Islet precursor cell (in vitro differentiated cells): Measurements from ENCODE around the gene PRIM2.
"Not testable (repeated sequence)": the region's sequence is repeated elsewhere in the genome, so short reads cannot be mapped to it uniquely, and the experiment has no call there.

Source experiments
- DNase-seq: peaks from one replicate; pipeline ENCODE4 v3.0.0-alpha.2; 2018

PRIM2 gene

DNA sequence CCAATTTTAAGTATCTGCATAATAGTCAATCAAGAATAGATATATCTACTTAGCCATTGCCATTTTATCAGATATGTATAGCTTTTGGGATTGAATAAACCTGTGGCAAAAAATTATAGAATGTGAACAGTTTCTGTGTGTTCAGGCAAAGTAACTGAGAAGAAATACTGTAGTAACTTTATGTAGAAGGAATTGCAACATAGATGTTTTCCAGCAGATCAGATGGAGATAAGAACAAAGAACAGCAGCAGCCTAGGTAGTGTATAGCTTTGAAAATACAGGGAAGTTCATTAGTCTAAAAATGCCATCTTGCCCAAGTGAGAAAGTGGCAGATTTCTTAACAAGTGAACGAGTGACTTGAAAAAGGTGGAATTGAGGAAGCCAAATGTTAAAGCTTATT lies 197.7 kb downstream of the PRIM2 start:
- not testable (repeated sequence) for DNase-seq

GRCh38 chr6:57515845-57516244 lies 198.4 kb downstream of the PRIM2 start:
- not testable (repeated sequence) for DNase-seq

DNA sequence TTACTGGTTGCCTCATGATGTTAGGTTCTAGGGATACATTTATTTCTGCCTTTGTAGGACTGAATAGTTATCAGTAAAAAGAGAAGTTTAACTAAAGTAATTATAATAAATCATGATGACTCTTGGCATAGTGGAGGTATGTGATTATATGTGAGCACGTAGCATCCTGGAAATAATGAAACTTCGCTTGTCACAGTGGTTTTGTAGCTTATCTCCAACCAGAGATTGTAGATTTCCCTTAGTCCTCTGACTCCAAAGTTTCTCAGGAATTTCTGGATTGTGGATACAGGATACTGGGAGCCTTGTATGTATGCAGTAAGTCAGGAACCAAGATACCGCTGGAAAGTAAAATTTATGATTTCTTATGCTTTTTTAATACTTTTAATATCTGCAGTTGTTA lies 199.3 kb downstream of the PRIM2 start:
- DNase-seq: not testable (repeated sequence)

DNA sequence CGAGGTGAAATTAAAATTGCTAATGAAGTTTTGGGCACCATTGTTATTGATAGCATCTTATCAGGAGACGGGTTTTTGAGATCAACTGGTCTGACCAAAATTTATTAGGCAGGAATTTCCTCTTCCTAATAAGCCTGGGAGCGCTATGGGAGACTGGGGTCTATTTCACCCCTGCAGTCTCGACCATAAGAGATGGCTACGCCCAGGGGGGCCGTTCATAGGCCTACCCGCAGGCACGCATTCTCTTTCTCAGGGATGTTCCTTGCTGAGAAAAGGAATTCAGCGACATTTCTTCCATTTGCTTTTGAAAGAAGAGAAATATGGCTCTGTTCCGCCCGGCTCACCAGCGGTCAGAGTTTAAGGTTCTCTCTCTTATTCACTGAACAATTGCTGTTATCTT lies 201.8 kb downstream of the PRIM2 start:
- DNase-seq: not testable (repeated sequence)

- DNase-seq: not testable (repeated sequence)
Observed at GRCh38 chr6:57521085-57521484, 203.7 kb downstream of the PRIM2 start.

DNA sequence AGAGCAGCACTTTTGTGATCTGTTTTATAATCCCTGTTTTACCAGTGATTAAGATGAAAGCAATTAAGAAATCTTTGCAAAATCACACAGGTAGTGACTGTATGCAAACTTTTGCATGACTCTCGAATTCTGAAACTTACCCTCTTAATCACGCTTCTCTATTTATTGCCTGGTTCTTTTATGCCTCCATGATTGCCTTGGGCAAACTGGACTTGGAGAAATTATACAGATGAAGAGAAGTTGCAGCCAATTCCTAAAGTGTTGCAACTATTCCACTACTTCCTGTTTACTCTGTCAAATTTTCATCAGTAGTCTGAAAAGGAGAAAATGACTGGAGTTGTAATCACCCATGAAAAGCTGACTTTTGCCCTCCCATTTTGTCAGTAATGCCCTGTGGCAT lies 205.8 kb downstream of the PRIM2 start:
- DNase-seq: not testable (repeated sequence)

GRCh38 chr6:57529755-57530154 lies 212.3 kb downstream of the PRIM2 start:
- DNase-seq: not testable (repeated sequence)

- DNase-seq: not testable (repeated sequence)
Observed at GRCh38 chr6:57532660-57533059, 215.2 kb downstream of the PRIM2 start.

DNA sequence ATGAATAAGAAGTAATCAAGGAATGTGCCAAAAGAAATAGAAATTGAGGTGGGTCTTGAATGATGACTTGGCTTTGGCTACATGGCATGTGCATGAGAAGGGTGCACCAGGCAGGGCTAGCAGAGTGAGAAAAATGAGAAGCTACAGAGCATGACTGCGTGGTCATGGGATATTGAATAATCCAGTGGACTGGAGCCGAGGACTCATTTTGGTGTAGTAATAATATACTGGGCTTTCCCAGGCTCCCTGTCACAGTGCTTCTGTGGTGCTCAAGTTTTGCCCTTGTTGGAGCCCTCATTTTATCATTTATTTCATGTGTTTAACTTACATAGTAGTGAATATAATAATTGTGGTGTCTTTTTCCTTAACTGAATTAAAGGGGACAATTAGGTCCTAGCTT lies 217.7 kb downstream of the PRIM2 start:
- DNase-seq: not testable (repeated sequence)

DNA sequence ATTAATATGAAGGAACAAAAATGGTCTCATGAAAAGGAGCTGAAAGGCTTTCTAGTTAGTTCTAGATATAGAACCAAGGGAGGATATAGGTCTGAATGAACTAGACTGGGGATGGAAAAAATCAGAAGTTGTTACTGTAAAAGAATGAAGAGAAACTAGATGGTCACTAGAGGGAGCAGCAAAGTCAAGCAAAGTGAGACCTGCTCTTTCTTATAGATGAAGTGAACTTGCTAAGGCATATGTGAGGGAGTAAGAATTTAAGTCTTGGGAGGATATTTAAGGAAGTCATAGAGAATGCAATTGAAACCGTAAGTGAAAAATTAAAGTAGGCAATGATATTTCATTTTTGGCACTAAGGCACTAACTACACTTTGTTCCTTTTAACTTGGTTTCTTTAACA lies 218.6 kb downstream of the PRIM2 start:
- DNase-seq: not testable (repeated sequence)

DNA sequence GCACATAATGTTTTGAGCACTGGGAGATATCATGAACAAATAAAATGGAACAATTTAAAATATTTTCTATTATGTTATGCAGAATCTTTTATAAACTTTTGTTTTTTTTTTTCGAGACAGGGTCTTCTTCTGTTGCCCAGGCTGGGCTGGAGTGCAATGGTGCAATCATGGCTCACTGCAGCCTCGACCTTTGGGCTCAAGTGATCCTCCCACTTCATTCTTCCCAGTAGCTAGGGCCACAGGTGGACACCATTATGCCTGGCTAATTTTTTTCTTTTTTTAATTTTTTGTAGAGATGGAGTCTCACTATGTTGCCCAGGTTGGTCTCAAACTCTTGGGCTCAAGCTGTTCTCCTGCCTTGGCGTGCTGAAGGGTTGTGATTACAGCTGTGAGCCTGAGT lies 220.5 kb downstream of the PRIM2 start:
- DNase-seq: not testable (repeated sequence)

- not testable (repeated sequence) for DNase-seq
Observed at GRCh38 chr6:57551961-57552360, 234.5 kb downstream of the PRIM2 start.

GRCh38 chr6:57557855-57558254 lies 240.4 kb downstream of the PRIM2 start:
- DNase-seq: not testable (repeated sequence)

DNA sequence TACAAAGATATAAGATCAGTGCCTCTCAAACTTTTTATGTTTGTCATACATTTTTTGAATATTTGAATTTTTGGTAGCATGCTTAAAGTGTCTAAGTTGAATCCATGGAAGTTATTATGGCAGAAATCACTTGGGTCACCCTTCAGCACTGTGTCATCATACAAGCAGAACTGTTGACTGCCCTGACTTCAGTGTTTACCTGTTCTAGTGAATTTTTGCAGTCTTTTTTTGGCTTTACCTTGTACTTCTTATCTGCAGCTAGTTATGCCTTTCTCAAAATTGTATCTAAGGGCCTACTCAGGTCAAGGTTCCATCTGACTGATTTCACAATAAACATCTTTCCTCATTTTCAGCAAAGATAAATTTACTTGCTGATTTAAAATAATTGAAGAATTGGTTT lies 241.7 kb downstream of the PRIM2 start:
- not testable (repeated sequence) for DNase-seq

GRCh38 chr6:57562233-57562632 lies 244.8 kb downstream of the PRIM2 start:
- DNase-seq: not testable (repeated sequence)

DNA sequence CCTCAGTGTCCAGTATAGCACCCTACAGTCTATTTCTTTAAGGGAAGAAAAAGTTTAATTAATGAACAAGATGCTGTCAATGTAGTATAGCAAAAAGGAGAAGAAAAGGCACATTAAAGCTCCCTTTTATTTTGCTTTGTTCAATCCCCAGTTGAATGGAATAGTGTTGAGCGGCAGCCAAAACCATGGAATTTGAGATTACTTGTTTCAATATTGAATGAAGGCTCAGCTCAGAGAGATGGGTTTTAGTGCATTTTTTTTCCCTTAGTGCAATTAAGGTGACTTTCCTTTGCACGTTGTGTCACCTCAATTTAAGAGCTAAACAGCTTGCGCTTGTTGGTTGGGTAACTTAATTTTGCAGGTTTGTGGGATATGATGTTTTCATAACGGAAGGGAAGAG lies 254.7 kb downstream of the PRIM2 start:
- not testable (repeated sequence) for DNase-seq

GRCh38 chr6:57572844-57573243 lies 255.4 kb downstream of the PRIM2 start:
- not testable (repeated sequence) for DNase-seq

DNA sequence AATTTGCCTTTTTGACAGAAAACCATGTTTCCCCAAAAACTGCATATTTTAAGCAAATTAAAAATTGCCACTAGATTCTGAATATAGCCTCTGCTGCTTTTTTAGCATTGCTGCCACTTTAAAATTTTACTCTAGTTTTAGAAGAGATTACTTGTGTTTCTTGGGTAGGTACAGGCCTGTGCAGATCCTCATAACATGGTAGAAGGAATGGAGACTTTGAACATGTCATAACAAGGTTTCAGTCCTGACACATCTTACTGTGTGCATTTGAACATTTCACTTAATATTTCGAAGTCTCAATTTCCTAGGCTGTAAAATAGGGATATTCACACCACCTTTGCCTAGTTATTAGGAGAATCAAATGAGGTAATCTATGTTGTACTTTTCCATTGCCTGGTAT lies 259.6 kb downstream of the PRIM2 start:
- not testable (repeated sequence) for DNase-seq

DNA sequence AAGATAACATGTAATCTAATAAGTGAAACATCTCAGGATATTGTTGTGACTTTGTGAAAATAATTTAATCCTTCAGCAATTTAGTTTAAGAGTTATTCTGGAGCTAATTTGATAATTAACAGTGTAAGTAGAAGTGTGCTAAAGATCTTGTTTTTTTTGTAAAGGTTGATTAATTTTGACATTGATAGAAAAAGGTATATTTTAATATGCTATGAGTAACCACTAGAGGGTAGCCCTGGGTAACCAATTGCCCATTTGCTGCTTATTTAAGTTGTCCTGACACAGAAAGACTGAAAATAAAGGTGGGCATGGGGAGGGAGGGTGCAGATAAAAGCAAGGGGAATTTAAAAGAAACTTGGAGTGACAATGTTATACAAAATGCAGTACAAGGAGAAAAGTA lies 262.1 kb downstream of the PRIM2 start:
- not testable (repeated sequence) for DNase-seq

GRCh38 chr6:57581586-57581985 lies 264.2 kb downstream of the PRIM2 start:
- not testable (repeated sequence) for DNase-seq

DNA sequence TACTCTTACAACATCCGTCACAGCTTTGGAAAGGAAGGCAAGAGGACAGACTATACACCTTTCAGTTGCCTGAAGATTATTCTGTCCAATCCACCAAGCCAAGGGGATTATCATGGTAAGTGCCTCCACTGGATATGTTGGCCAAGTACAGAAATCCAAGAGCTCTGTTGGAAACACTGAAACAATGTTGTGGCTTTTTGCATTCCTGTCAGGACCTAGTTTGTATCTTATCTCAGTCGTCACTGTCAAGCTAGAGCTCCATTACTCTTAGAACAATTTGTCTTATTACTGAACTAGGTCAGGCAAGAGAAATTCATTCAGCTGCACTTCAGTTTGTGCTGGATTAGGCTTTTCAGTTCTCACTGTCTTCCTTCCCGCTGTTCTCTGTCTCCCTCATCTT lies 283.7 kb downstream of the PRIM2 start:
- not testable (repeated sequence) for DNase-seq

GRCh38 chr6:57605303-57605702 lies 287.9 kb downstream of the PRIM2 start:
- not testable (repeated sequence) for DNase-seq

DNA sequence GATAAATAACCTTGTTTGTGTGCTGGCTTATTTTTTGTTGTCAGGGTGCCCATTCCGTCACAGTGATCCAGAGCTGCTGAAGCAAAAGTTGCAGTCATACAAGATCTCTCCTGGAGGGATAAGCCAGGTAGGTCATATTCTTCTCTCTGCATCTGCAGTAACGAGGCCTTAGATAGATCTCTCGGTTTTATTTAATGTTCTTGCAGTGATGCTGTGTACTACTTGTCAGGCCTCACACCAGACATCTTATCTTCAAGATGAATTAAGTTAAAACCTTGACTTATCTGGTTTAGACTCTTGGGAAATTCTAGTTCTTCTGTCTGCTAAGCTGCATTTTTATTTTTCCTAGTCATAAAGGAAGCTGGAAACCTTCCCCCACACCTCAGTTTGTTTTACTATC lies 288.9 kb downstream of the PRIM2 start:
- DNase-seq: not testable (repeated sequence)

GRCh38 chr6:57610612-57611011 lies 293.2 kb downstream of the PRIM2 start:
- not testable (repeated sequence) for DNase-seq

- not testable (repeated sequence) for DNase-seq
Observed at GRCh38 chr6:57618959-57619358, 301.5 kb downstream of the PRIM2 start.

DNA sequence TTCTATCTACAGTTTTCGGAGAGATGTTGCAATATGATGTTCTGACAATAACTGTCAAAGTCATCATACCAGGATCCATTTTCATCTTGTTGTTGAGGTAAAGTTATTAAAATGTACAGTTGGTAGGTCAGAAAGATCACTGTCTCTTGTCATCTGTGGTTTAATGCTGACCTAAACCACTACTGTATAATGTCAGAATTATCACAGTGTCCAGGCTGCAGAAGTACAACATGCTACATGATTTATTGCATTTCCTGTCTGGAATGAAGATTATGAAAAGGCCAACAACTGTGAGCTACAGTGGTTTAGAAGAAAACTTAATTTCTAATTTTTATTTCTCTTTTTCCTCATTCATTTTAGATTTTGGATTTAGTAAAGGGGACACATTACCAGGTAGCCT lies 314.3 kb downstream of the PRIM2 start:
- not testable (repeated sequence) for DNase-seq
